GM19463 (cell line): ENCODE measurements around the gene SPHK2.
A peak's percentile ranks its signal among the peaks of the same experiment; 100 is the strongest.

Experiments
- ATAC-seq: cut with Tn5 transposase; IDR thresholded peaks from one replicate; pipeline ENCODE4 v1.9.1; 2021; ENCODE audit warnings: mild to moderate bottlenecking, moderate library complexity; ENCODE audit not compliant: unreplicated experiment

SPHK2 gene

DNA sequence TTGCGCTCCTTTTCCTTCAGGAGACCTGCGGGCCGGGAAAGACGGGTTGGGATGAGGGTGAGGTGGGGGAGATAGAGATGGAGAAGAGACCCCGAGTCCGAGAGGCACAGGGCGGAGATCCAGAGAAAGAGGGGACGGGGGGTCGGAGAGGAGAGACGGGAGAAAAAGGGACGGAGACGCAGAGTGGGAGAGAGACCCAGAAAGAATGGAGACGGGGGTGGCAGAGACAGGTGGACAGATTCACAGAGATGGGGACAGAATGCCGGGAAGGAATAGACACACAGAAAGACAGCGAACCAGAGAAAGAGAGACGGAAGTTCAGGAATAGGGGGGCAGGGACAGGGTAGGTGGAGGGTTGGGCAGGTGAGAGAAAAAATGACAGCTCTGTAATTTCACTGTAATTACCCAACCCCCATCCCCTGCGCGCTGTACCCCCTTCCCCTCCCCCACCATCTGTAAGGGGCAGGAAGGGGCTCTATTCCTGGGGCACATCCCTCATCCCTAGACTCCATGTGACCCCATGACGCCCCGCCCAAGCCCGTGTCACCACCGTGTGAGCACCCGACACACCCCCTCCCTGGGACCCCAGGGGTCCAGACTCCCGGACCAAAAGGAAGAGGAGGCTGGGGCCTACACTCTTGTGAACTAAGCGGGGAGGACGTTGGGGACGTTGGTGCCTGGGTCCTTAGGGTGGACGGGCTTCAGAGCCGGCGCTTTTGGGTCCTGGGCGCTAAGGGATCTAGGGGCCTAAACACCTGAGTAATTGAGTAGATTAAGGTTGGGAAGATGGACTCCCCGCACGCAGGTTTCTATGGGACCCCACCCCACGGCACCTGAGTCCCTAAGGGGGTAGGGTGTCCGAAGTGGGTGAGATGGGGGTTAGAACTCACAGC is 16.9 kb downstream of the SPHK2 start:
- no peak for ATAC-seq

DNA sequence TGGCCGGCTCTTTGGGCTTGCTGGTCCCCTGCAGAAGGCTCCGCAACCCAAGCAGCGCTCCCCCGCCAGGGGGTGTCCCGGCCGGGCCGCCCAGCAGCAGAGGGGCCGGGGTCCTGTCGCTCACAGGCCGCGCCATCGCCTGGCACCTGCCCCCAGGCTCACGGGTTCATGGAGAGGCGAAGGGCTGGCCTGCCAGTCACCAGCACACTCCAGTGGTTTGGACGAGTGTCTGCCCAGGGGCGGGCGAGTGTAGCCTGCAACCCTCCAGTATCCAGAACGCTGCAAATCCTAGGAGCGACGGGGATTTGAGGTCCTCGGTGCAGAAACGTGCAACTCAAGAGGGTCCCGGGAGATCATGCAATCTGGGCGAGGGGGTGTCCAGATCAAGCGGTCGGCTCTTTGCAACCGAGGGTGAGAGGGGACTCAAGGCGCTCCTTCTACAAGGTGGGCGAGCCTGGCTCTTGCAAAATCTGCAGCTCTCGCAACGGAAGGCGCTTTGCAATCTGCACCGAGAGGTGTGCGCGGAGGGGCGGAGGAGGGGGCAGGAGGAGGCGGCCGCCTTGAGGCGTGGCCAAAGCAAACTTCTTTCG is 17.6 kb downstream of the SPHK2 start, which contains the start of gene DBP:
TSS of gene DBP (minus strand) at position 521 of the 590 bp plus-strand sequence. CDS start at position 136, 385 bp downstream.
- no peak for ATAC-seq

DNA sequence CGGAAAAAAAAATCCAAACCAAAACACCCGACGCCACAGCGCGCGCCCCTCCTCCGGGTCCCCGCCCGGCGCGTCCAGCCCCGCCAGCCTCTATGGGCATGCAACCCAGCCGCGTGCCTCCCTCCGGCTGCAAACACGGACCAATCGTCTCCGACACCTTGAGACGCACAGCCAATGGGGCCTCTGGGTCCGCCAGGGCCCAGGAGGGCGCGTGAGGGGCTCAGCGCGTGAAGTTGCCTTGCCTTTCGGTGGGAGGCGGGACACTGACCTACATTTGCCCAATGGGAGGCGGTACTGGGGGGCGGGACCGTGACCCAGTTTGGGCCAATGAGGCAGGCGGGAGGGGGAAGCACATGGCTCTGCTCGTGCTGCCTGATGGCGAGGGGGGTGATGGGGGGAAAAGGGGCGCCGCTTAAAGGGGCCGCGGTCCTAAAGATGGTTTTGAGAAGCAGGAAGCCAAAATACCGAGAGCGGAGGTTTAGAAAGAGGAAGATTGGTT is 18.2 kb downstream of the SPHK2 start:
- ATAC-seq, result peak; percentile 81

DNA sequence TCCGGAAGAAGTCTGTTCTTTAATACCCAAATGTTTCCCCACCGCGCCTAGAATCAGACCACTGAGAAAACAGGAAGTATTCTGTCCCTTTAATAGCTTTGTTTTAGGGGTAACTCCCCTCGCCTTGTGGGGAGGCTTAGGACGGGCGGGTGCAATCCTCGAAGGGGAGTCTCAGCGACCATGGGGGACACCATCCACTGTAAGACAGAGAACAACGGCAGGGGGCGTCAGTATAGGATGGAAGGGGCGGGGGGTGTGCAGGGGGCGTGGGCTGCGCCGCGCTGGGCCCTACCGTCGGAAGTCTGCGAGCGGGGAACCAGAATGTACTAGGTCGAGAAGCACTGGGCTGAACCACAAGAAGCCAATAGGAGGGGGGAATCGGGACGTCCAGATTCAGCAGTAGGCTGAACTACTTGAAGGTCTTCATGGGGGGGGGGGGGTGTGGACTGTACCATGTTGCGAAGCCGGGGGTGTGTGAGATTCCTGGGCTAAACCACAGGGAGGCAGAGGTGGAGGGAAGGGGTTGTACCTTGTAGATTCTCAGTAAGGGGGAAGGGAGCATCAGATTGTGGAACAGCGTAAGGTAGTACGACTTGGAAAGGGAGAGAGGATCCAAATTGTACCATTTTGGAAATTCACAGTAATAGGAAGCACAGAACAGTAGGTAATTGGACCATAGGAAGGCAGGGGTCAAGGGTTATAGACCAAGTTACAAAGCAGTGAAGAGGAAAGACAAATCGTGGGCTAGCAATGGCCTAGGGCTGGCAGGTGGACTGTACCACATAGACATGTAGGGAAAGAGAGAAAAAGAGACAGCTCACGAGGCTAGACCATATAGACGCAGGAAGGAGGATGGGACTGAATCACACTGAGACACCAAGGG is 18.9 kb downstream of the SPHK2 start:
- ATAC-seq, result no peak

DNA sequence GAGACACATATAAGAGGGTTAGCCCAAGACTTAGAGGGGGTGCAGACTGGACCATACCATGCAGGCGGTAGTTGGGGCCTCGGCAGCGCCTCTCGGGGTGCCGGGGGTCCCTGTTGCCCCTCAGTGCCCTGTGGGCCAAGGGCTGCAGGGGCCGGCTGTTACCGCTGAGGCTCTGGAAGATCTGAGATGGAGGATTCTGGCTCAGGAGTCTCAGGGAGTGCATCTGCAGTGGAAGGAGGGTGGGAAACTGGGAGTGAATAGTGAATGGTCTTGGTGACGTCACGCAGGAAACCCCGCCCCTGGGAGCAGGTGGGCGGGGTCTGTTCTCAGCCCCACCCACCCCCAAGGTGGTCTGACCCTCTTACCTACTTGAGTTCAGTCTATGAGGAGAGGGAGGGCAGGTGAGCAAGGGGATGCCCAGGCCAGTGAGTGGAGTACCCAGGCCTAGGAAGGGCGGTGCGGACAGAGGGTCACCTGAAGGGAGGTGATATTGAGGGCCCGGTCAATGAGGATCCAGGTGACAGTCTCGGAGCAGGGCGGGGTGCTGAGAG is 19.6 kb downstream of the SPHK2 start:
- ATAC-seq, result no peak

DNA sequence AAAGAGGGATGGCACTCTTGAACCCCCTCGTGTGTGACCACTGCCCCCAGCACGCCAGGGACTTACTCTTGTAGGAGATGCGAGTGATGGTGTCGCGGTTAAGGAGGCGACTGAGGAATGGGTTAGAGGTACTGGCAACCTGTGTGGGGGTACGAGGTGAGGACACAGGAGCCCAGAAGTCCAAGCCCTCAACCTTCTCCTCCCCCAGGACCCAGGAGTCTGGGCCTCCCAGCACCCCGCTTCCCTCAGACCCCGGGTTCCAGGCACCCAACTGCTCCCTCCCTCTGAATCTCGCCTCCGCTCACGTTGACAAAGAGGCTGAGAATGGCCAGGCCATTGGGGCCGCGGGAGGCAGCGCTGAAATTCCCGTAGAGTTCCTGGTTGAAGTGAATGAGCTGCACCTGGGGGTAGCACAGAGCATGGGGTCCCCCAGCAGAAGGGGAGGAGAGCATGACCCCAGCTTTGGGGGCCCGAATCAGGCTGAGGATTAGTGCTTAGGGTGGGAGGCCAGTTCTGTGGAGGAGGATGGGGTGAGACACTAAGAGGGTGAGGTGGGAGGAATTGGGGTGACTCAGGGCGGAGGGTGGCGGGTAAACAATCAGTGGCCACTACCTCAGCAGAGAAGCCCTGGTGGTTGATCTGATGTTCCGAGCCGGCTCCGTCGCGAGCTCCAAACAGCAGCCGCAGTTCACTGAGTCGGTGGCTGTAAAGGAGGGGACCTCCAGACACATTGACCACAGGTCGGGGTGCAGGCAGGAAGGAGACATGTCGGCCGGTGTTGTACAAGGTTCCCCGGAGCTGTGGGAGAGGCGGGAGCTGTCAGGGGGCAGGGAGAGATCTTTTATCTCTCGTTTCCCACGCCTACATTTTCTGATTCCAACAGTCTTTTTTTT is 20.4 kb downstream of the SPHK2 start:
- ATAC-seq, result no peak

DNA sequence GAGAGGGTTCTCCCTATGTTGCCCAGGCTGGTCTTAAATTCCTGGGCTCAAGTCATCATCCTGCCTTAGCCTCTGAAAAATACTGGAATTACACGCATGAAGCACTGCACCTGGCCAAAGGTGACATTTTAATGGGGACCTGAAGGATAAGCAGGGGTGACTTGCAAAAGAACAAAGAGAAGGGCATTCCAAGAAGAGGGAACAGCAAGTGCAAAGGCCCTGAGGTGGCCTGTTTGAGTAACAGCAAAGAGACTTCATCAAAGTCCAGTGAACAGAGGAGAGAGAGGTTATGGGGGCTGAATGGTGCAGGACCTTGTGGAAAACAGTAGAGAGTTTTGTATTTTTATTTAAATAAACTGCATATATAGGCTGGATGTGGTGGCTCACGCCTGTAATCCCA is 22.5 kb downstream of the SPHK2 start:
- ATAC-seq, result no peak

DNA sequence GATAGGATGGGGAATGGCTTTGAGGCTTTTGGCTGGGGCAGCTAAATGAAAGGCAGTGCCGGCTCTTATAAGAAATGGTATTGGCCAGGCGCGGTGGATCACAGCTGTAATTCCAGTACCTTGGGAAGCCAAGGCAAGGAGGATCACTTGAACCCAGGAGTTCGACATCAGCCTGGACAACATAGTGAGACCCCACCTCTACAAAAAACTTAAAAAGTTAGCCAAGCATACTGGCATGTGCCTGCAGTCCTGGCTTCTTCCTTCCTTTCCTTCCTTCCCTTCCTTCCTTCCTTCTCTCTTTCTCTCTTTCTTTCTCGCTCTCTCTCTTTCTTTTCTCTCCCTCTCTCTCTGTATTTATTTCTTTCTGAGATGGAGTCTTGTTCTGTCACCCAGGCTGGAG is 23.6 kb downstream of the SPHK2 start:
- no peak for ATAC-seq

DNA sequence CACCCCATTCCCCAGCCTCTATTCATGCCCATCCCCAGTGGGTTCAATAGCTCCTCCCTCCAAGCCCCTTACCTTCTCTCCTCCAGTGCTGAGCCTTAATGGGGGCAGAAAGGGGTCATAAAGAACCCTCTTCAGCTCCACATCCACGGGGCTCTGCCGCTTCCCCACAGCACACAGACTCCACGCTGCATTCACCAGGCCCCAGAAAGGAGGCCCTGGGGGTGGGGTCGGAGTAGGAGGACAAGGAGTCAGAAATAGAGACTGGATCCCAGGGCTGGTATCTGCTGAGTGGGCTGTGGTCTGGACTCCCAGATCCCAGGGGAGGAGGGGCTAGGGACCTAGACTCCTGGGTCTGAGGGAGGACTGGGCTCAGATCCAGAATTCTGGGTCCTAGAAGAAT is 25.0 kb downstream of the SPHK2 start:
- no peak for ATAC-seq

DNA sequence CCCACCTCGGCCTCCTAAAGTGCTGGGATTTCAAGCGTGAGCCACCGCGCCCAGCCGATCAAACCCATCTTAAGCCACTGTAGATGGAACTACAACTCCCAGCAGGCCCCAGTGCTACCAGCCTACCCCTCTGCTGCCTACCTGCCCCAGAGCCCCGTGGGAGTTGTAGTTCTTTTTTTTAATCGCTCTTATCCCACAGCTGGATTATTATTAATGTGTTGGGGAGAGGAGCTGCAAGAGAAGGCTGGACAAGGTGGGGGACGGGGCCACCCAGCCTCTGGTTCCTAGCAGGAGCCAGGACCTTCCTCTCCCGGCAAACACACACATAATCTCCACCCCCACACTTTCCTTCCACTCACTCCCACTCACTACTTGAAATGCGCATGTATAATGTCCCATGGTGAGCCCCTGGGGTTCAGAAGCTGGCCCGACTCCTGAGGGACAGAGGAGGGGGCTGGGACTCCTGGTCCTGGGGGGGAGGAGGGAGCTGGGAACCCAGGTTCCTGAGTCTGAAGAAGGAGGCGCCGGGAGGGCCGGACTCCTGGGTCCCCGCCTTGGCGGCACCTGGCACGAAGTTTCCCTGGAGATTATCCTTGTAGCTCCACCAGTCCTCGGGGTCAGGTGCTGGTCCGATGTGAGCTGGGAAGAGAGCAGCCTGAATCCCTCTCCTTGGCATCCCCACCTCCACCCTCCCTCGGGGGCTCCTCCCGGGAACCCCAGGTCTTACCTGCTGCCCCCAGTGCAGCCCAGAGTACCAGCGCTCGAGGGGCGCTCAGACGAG is 25.7 kb downstream of the SPHK2 start:
- ATAC-seq, result no peak

DNA sequence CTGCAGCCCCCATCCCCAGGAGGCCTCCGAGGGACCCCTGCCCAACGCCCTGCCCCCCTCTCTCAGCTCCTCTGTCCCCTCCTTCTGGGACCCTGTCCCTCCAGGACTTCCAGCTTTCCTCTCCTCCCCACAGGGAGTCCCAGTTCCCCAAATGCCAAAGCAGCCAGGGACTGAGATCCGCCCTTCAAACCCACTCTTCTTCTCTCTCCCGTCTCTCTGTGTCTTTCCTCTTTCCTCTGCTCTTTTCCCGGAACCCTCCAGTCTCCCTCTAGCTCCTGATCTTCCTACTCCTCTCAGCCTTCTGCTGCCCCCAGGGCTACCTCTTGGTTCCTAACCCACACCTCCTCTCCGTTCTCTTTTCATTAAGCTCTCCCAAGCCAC is 26.3 kb downstream of the SPHK2 start:
- no peak for ATAC-seq

DNA sequence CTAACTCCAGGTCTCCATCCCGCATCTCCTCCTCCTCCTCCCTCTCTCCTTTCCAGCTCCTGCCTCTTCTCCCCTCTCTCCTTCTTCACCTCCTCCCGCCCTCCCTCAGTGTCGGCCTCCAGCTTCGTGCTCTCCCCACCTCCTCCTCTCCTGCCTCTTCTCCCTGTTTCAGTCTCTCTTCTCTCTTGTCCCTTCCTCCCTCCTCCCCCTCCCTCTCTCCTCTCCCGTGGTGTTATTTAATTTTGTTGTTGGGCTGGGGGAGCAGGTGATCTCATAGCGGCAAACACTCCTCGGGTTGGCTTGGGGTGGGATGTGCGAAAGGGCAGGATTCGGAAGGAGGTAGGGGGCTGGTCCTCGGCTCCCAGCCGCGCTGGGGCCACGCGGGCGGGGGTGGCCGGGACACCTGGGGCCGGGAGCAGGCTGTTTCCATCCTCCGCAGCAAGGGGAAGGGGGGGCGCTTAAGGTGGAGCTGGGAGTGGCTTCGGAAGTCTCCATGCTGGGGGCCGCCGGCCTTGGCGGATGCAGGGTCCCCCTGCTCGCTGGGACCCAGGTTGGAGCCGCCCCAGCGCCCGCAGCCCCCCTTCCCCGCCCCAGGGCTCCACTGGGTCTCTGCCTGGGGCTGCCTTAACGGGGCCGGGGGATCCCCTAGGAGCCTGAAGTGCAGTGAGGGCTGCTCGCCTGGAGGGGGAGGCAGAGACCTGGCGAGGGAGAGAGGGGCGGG is 26.9 kb downstream of the SPHK2 start, which contains the start of gene CA11:
TSS of gene CA11 (minus strand) at position 187 of the 721 bp plus-strand sequence. CDS start 555 bp downstream, outside the sequence.
- ATAC-seq, result peak; percentile 88

DNA sequence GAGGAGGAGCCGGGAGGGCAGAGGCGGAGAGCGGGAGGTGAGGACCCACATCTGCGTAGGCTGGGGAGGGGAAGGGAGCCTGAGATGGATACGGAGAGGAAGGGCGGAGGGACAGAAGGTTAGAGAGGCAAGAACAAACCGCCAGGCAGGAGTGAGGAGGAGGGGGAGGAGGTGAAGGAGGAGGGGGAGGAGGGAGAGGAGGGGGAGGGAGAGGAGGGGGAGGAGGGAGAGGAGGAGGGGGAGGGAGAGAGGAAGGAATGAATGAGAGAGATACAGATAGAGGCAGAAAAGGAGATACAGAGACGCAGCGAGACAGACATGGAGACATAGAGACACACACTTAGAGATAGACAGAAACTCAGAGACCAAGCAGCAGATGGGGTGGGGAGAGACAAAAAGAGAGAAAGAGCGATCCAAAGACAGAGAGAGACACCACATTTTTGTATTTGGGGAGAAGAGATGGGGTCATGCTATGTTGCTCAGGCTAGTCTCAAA is 27.5 kb downstream of the SPHK2 start:
- no peak for ATAC-seq

DNA sequence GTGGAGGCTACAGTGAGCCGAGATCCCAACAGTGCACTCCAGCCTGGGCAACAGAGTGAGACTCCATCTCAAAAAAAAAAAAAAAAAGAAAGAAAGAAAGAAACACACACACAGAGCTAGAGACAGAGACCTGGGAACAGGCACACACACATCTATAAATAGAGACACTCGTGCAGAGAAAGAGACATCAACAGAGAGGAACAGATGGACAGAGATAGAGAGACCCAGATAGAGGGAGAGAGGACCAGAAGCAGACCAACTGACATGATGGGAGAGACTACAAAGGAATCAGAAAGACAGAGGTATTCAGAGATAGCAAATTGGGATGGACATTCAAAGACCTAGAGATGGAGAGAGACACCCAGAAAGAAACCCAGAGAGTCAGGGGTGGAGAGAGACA is 28.8 kb downstream of the SPHK2 start:
- ATAC-seq, result no peak

DNA sequence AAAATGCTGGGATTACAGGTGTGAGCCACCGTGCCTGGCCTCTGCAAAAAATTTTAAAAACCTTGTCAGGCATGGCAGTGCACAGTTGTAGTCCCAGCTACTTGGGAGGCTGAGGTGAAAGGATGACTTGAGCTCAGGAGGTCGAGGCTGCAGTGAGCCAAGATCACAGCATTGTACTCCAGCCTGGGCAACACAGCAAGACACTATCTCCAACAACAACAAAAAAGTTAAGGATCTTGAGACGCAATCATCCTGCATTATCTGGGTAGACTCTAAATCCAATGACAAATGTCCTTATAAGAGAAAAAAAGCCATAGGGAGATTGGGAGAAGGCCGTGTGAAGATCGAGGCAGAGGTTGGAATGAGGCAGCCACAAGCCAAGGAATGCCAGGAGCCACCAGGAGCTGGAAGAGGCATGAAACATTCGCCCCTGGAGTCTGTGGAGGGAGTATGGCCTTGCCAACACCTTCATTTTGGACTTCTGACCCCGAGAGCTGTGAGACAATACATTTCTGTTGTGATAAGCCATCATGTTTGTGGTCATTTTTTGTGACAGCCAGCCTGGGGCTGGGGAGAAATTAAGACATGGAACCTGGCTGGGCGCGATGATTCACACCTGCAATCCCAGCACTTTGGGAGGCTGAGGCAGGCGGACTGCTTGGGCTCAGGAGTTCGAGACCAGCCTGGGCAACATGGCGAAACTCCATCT is 31.8 kb downstream of the SPHK2 start:
- ATAC-seq, result no peak

DNA sequence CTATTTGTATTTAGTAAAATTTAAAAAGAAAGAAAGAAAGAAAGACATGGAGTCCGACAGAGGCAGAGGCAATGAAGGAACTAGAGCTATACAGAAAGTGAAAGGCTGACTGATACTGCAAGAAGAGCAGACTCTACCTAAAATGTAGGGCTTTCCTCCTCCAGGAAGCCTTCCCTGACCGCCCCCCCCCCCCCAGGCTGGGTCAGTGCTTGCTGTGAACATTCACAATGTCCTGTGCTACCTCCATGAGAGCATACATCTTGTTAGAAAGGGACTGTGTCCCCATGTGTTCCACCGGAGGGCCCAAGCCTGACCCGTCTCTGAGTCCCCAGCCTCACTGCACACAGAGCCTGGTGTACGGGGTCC is 32.4 kb downstream of the SPHK2 start:
- ATAC-seq, result no peak

DNA sequence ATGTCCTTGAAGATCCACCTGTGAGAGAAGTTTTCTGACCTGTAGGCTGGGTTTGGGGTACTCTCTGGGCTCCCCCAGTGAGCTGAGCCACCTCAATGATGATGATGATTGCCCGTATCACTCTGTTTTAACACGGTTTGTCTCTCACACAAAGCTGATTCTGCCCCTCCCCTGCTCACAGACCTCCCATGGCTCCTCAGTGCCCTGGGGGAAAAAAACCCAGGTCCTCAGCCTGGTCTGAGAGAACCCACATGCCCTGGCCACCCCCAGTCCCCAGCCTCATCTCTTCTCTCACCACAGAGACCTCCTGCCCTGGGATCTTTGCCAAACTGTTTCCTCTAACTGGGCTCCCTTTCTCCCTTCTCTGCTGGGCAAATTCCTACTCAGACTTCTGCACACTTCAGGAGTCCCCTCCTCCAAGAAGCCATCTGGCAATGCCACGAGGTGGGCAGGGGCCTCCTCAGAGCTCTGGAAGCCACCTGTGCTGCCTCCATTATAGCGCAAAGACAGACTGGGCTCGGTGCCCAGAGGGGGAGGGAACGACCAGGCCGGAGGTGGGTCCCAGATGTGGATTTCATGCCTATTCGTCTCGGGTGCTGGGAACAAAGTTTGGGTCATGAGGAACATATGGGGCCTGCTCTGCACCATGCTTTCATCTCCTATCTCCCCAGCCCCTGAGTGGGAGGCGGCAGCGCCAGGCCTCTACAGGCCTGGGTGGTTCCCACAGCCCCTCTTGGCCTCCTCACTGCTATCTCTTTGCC is 35.2 kb downstream of the SPHK2 start:
- ATAC-seq, result no peak
